Panc1 (cell line): ENCODE results near the gene RPL27A. TPM values are rescaled to one million over a fixed set of nuclear protein-coding genes. Genes with fewer than 3 reads are reported as not detected.

Experiments used
- ATAC-seq: fragments of 200-7000 bp; cut with Tn5 transposase; 2 replicates; pipeline ENCODE4 v1.9.1; 2020; ENCODE audit warnings: mild to moderate bottlenecking, moderate library complexity
- BruUV-seq: library from RNA; stranded (reverse); fragments of 400-500 nt; replicated peaks from 2 replicates; lab custom pipeline; 2021; lab: Mats Ljungman, UMichigan
- CTCF ChIA-PET: fragments of 300-600 bp; sonication (Branson Sonifier 250); formaldehyde crosslinking; loops from one replicate; lab custom pipeline; 2022; ENCODE audit warnings: antibody characterized with exemption; lab: Charles Lee
- POLR2A ChIA-PET: fragments of 300-600 bp; sonication (Branson Sonifier 250); formaldehyde crosslinking; loops from one replicate; lab custom pipeline; 2022; ENCODE audit warnings: antibody characterized with exemption; lab: Charles Lee
- DNase-seq: peaks from one replicate; pipeline ENCODE4 v3.0.0-alpha.2; 2010; ENCODE audit warnings: low read depth, low spot score
- H3K27ac ChIP-seq: 2 replicates; pipeline ENCODE4 v1.5.1; 2011; ENCODE audit warnings: mild to moderate bottlenecking, low read length, inconsistent platforms
- H3K27me3 ChIP-seq: fragments of 200-500 bp; sonication (Bioruptor generic); 2 replicates; pipeline ENCODE4 v1.6.0; 2014; ENCODE audit warnings: low read length, inconsistent platforms; ENCODE audit not compliant: control insufficient read depth, insufficient read depth
- H3K36me3 ChIP-seq: fragments of 200-500 bp; sonication (Bioruptor generic); 2 replicates; pipeline ENCODE4 v1.5.1; 2014; ENCODE audit warnings: inconsistent platforms, mild to moderate bottlenecking, low read length, moderate library complexity; ENCODE audit not compliant: control insufficient read depth, insufficient read depth
- H3K4me1 ChIP-seq: 2 replicates; pipeline ENCODE4 v1.5.1; 2011; ENCODE audit warnings: inconsistent platforms, mild to moderate bottlenecking, low read length, moderate library complexity; ENCODE audit not compliant: control insufficient read depth, insufficient read depth
- H3K4me3 ChIP-seq, 2 experiments: 2 replicates each; pipeline ENCODE4 v1.5.1; 2011 to 2012; ENCODE audit warnings: low read depth in 2 of 2, low read length in 2 of 2, mild to moderate bottlenecking in 2 of 2, inconsistent platforms in 1 of 2, moderate library complexity in 1 of 2
- H3K9me3 ChIP-seq: fragments of 200-500 bp; sonication (Bioruptor generic); 2 replicates; pipeline ENCODE4 v1.5.1; 2014; ENCODE audit warnings: low read depth, mild to moderate bottlenecking, inconsistent platforms, low read length, moderate library complexity; ENCODE audit not compliant: control insufficient read depth, insufficient read depth
- POLR2AphosphoS5 ChIP-seq: IDR thresholded peaks from 2 replicates; pipeline ENCODE4 v1.6.1; 2012; ENCODE audit warnings: mild to moderate bottlenecking, low read depth, low read length, moderate library complexity
- REST ChIP-seq, 2 experiments: IDR thresholded peaks; 2 replicates each; pipeline ENCODE4 v1.6.1; 2011 to 2012; ENCODE audit warnings: low read depth in 2 of 2, control low read depth in 1 of 2, low read length in 1 of 2, mild to moderate bottlenecking in 1 of 2, moderate library complexity in 1 of 2; ENCODE audit not compliant: insufficient read depth in 1 of 2
- SIN3A ChIP-seq: IDR thresholded peaks from 2 replicates; pipeline ENCODE4 v1.6.1; 2012; ENCODE audit warnings: low read depth, mild to moderate bottlenecking, low read length, moderate library complexity, borderline replicate concordance; ENCODE audit not compliant: insufficient read depth
- TCF7L2 ChIP-seq: IDR thresholded peaks from 2 replicates; pipeline ENCODE4 v1.6.1; 2011; ENCODE audit warnings: mild to moderate bottlenecking, low read depth, low read length, inconsistent platforms
- in situ Hi-C: cut with HindIII; loops from 2 replicates; pipeline ENCODE4 v1.10.0; 2016; ENCODE audit warnings: low sequenced_read_pairs, low pct_unique_long_range_greater_than_20kb
- intact Hi-C: fragments of 100-400 bp; cut with micrococcal nuclease; formaldehyde crosslinking; loops from one replicate; pipeline ENCODE4 v1.10.0; 2022; ENCODE audit not compliant: unreplicated experiment
- total RNA-seq: library from RNA; stranded (reverse); gene quantifications from one replicate; pipeline ENCODE4 v1.2.1, GENCODE V29; 2021; ENCODE audit not compliant: unreplicated experiment
- TF ChIP-seq, protein P1 (sequence below): fragments of 450-650 bp; IDR thresholded peaks from 2 replicates; pipeline ENCODE4 v1.5.1; 2017; ENCODE audit warnings: mild to moderate bottlenecking

RPL27A gene
- total RNA-seq, 1 experiment from 2014 or later: 1,115 TPM

DNA sequence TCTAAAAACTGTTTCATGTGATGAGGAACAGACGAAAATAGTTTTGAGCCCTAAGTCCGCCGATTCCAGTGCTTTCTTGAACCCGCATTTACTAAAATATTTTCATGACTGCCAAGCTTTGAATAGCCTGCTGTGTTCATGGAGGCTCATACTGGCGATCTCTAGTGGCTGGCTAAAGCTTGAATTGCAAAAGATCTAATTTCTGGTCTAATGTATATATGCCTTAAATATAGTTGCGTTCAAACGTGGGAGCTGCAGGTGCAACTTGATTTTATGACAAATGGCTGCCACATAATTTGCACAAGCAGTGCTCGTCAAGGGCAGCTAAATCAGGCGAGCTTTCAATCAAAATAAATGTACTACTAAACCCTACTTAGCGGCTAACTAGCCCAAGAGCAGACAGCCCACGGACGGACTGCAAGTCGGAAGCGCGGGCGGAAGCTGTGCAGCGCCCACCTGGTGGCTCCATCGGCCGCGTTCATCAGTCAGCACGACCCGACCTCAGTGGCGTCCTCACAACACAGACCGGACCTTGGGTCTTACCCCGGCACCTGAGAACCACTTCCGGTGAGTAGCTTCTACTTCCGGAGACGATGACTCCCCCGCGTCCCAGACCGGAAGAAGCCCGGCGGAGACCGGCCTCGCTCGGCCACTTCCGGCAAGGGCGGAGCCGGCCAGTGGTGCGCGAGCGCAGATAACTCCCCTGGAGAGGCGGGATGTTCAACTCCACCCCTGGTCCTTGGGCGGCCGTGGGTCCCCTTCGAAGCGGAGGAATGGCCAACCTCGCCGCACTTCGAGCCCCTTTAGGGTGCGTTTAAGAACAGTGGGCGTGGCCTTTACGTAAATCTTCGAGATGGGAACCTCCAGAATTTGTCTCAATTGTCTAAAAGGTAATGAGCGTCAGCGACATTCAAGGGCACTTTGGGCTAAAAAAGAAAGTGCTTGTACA is 6.1 kb downstream of the RPL27A start:
- BruUV-seq: TSS peak; percentile 89
- no peaks in the 10 kb centered on the region for H3K27me3 ChIP-seq
- peaks cover 29% of the 10 kb centered on the region for H3K36me3 ChIP-seq
- DNase-seq: peak; percentile 98
- peak; percentile 92 for ATAC-seq
- no peaks in the 10 kb centered on the region for H3K9me3 ChIP-seq
- ChIA-PET POLR2A (interaction anchor here (0.5 to 1.2 kb wide), 9 partner anchors 10 to 761 kb away, joined by 3 to 8 read pairs (median 3); no protein-coding TSS in a partner anchor), CTCF (interaction anchor here (0.5 to 1.3 kb wide), 7 partner anchors 62 to 411 kb away, joined by 3 to 12 read pairs (median 3); no protein-coding TSS in a partner anchor)
- TF ChIP-seq REST (IDR thresholded peaks at IDR 0.05; ENCODE audit: insufficient read depth in 1 of 2, low read depth in 2 of 2, low read length in 1 of 2) (peak in 1 of 2 experiments; percentile 75; a peak in 1 of 4 replicates), POLR2AphosphoS5 (peak; percentile 99), TCF7L2 (peak; percentile 53; the same call in 1 of the 2 replicates), SIN3A (peak; percentile 97)
- TF ChIP-seq, protein P1, sequence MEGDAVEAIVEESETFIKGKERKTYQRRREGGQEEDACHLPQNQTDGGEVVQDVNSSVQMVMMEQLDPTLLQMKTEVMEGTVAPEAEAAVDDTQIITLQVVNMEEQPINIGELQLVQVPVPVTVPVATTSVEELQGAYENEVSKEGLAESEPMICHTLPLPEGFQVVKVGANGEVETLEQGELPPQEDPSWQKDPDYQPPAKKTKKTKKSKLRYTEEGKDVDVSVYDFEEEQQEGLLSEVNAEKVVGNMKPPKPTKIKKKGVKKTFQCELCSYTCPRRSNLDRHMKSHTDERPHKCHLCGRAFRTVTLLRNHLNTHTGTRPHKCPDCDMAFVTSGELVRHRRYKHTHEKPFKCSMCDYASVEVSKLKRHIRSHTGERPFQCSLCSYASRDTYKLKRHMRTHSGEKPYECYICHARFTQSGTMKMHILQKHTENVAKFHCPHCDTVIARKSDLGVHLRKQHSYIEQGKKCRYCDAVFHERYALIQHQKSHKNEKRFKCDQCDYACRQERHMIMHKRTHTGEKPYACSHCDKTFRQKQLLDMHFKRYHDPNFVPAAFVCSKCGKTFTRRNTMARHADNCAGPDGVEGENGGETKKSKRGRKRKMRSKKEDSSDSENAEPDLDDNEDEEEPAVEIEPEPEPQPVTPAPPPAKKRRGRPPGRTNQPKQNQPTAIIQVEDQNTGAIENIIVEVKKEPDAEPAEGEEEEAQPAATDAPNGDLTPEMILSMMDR: peak; percentile 69; the same call in 1 of the 2 replicates
- in situ Hi-C loops (no loop called here), intact Hi-C loops (loop anchor here (5.0 kb wide), 3 partner anchors 124 to 269 kb away; a partner anchor contains a TSS)
- peak overlapping the region; percentile 68 to 69 for H3K4me3 ChIP-seq
- peak overlapping the region; percentile 100 for H3K27ac ChIP-seq
- H3K4me1 ChIP-seq: peaks cover 49% of the 10 kb centered on the region

DNA sequence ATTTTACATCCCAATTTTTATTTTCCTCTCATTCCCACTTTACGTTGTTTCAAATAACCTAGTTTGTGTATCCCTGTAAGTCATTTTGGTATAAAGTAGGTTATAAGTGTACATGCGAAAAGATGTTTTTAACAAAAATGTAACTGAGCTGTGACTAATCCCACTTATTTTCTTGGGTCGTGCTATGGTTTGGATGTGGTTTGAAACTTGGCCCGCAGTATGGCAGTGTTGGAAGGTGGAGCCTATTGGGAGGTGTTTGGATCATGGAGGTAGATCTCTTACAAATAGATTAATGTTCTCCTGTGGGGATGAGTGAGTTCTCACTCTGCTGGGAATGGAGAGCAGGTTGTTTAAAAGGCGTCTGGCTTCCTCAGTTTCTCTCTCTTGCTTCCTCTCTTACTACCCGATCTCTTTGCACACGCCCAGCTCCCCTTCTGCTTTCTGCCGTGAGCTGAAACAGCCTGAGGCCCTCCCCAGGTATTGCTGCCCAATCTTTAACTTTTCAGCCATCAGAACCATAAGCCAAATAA is 7.2 kb downstream of the RPL27A start:
- H3K9me3 ChIP-seq: no peaks in the 10 kb centered on the region
- no peak for ATAC-seq
- in situ Hi-C loops: no loop called here
- H3K4me1 ChIP-seq: peaks cover 42% of the 10 kb centered on the region
- no peak for TF ChIP-seq REST (IDR thresholded peaks at IDR 0.05; ENCODE audit: insufficient read depth in 1 of 2, low read depth in 2 of 2, low read length in 1 of 2)
- TF ChIP-seq TCF7L2: no peak
- TF ChIP-seq, protein P1: no peak
- TF ChIP-seq SIN3A: no peak
- TF ChIP-seq POLR2AphosphoS5: no peak
- intact Hi-C loops: loop anchor here (5.0 kb wide), 3 partner anchors 123 to 268 kb away; a partner anchor contains a TSS
- BruUV-seq: no TSS peak
- no peaks in the 10 kb centered on the region for H3K27me3 ChIP-seq
- H3K27ac ChIP-seq: peak overlapping the region; percentile 98
- CTCF ChIA-PET: interaction anchor here (1.0 kb wide), 1 partner anchor 270 kb away, joined by 6 read pairs; no protein-coding TSS in a partner anchor
- no peak for DNase-seq
- POLR2A ChIA-PET: no interaction called here
- H3K4me3 ChIP-seq: peak overlapping the region; percentile 68 to 69
- peaks cover 20% of the 10 kb centered on the region for H3K36me3 ChIP-seq
